Measurements from ENCODE around the gene CEP192. TPM values are rescaled to one million over a fixed set of nuclear protein-coding genes. Genes with fewer than 3 reads are reported as not detected.

CEP192 gene
- total and polyA plus RNA-seq, 10 of the 15 experiments (the other 5 are each of a cell fraction or from before 2014, with no cell fraction given), result 15.4 to 58.2 (median 29.6) TPM

DNA sequence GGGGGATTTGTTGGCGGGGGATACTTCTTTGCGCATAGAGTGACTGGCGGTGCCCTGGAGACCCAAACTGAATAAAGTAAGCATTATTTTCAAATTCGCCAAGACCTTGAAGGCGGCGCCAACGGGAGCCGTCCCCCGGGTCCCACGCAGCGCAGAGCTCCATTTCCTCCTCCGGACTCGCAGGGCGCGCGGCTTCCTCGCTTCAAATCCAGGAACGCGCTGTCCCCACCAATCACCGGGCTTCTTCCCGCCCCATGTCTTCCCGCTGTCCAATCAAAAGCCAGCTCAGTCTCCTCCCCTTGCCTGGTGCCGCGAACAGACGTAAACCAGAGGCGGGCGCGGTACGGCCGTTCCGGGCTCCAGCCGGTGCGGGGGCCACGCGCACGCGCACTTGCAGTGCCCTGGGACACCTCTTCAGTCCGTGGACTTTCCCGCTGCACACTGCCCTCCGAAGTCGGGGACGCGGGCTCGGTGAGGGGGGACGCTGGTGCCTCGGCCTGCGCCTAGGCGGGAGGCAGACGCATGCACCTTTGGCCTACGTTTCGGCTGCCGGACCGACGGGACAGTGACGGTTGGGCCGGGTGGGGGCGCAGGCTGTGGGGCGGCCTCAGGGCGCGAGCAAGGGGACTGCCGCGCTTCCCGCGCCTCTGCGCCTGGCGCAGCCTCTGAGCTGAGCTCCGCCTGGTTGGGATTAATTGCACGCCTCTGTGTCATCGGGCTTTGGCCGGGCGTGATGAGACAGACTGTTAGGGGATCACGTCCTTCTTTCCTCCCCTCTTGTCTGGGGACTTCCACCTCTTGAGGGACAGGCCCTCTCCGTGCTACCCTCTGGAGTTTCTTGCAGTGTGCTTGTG lies at the start of gene CEP192 (continued):
- TF ChIP-seq CBFB (IDR thresholded peaks at IDR 0.05; ENCODE audit: low read depth) (peak; percentile 64), GABPA (IDR thresholded peaks at IDR 0.05; ENCODE audit: low read depth) (no peak), CHD4 (IDR thresholded peaks at IDR 0.05) (no peak), POU2F2 (IDR thresholded peaks at IDR 0.05; ENCODE audit: borderline replicate concordance, low read depth, low read length) (peak; percentile 47; the same call in 1 of the 3 replicates), POLR2AphosphoS5 (IDR thresholded peaks at IDR 0.05; ENCODE audit: low read length) (peak; percentile 94), ZNF622 (IDR thresholded peaks at IDR 0.05) (no peak), SRF (IDR thresholded peaks at IDR 0.05; ENCODE audit: low read depth in 2 of 2, low read length in 2 of 2) (0 out of 4 replicates have a peak, but pooled peaks of 1 of the 2 experiments have one; percentile 0), JUND (IDR thresholded peaks at IDR 0.05; ENCODE audit: low read depth, low read length) (no peak), TAF1 (IDR thresholded peaks at IDR 0.05; ENCODE audit: borderline replicate concordance, low read depth, low read length) (peak; percentile 69; the same call in 1 of the 2 replicates), HCFC1 (IDR thresholded peaks at IDR 0.05; ENCODE audit: low read length) (no peak), E2F4 (IDR thresholded peaks at IDR 0.05; ENCODE audit: low read depth, low read length) (peak; percentile 97), NFXL1 (IDR thresholded peaks at IDR 0.05; ENCODE audit: borderline replicate concordance) (no peak), ZNF24 (IDR thresholded peaks at IDR 0.05) (no peak), NR2C2 (IDR thresholded peaks at IDR 0.05; ENCODE audit: borderline replicate concordance, control insufficient read depth, insufficient read length, low read depth) (no peak), REST (IDR thresholded peaks at IDR 0.05; ENCODE audit: low read depth, low read length) (no peak)
- TF ChIP-seq, protein P1, sequence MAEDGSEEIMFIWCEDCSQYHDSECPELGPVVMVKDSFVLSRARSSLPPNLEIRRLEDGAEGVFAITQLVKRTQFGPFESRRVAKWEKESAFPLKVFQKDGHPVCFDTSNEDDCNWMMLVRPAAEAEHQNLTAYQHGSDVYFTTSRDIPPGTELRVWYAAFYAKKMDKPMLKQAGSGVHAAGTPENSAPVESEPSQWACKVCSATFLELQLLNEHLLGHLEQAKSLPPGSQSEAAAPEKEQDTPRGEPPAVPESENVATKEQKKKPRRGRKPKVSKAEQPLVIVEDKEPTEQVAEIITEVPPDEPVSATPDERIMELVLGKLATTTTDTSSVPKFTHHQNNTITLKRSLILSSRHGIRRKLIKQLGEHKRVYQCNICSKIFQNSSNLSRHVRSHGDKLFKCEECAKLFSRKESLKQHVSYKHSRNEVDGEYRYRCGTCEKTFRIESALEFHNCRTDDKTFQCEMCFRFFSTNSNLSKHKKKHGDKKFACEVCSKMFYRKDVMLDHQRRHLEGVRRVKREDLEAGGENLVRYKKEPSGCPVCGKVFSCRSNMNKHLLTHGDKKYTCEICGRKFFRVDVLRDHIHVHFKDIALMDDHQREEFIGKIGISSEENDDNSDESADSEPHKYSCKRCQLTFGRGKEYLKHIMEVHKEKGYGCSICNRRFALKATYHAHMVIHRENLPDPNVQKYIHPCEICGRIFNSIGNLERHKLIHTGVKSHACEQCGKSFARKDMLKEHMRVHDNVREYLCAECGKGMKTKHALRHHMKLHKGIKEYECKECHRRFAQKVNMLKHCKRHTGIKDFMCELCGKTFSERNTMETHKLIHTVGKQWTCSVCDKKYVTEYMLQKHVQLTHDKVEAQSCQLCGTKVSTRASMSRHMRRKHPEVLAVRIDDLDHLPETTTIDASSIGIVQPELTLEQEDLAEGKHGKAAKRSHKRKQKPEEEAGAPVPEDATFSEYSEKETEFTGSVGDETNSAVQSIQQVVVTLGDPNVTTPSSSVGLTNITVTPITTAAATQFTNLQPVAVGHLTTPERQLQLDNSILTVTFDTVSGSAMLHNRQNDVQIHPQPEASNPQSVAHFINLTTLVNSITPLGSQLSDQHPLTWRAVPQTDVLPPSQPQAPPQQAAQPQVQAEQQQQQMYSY (CRISPR knock-in tag; IDR thresholded peaks at IDR 0.05), result no peak
- TF ChIP-seq, protein P2, sequence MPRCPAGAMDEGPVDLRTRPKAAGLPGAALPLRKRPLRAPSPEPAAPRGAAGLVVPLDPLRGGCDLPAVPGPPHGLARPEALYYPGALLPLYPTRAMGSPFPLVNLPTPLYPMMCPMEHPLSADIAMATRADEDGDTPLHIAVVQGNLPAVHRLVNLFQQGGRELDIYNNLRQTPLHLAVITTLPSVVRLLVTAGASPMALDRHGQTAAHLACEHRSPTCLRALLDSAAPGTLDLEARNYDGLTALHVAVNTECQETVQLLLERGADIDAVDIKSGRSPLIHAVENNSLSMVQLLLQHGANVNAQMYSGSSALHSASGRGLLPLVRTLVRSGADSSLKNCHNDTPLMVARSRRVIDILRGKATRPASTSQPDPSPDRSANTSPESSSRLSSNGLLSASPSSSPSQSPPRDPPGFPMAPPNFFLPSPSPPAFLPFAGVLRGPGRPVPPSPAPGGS (IDR thresholded peaks at IDR 0.05; ENCODE audit: borderline replicate concordance, insufficient read depth, low read depth, low read length, poor library complexity, severe bottlenecking), result no peak
